Measurements from ENCODE around the gene GPR153. TPM values are rescaled to one million over a fixed set of nuclear protein-coding genes. Genes with fewer than 3 reads are reported as not detected.

The GPR153 gene
- total RNA-seq, 1 experiment from 2014 or later = 98.7 TPM

DNA sequence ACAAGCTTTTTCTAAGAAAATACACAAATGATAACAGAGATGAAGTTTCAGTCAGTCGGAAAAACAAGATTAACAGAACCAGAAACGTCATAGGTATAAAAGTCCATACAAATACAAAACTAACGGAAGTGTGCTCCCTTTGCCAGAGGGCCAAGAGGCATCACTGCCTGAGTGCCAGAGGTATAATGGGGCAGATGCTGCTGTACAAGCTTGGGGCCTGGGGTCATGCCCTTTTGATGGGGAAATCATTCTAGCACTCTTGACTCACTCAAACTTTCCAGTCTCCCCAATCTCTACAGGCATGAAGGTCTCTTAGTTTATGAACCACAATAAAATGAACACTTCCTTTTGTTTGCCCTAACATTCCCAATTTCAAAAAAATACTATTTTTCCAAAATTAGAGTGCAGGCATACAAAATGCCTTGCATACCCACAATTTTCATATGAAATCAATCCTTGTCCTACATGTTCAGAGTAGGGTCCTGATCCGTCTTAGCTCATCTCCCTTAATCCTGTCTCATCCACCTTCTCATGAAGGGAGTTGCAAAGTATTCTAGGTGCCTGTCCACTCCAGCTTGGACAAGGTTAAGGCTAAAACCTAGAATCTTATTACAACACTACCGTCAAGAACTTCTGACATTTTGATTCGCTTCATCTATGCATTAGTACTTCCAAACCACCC lies 63.0 kb downstream of the GPR153 start:
- POLR2A ChIA-PET (ENCODE audit: unreplicated experiment) = interaction anchor here (1.0 kb wide), 1 partner anchor 38 kb away, joined by 3 read pairs; no protein-coding TSS in a partner anchor
- CTCF ChIA-PET = no interaction called here
- peaks cover 41% of the 10 kb centered on the region for H4K20me1 ChIP-seq (ENCODE audit: low read length)
- ATAC-seq (no peak), DNase-seq (no peak)
- H3F3A ChIP-seq (ENCODE audit: low read length, unreplicated experiment) = no peaks in the 10 kb centered on the region
- intact Hi-C loops (cut with micrococcal nuclease) = no loop called here
- H2AFZ ChIP-seq (ENCODE audit: low read length) = no peak overlapping the region
- peak overlapping the region; percentile 84 for H3K4me2 ChIP-seq (ENCODE audit: low read length)
- H3K9me3 ChIP-seq (ENCODE audit: low read length) = no peaks in the 10 kb centered on the region
- peaks cover 21% of the 10 kb centered on the region for H3K4me1 ChIP-seq (ENCODE audit: insufficient read depth, low read length)
- BruUV-seq (replicated peaks) = no TSS peak
- no peak overlapping the region for H3K27ac ChIP-seq (ENCODE audit: low read length)
- no peak for TF ChIP-seq CTCF (conservative IDR thresholded peaks at IDR 0.05; ENCODE audit: low read depth, low read length)
- no peak for TF ChIP-seq EZH2 (IDR thresholded peaks at IDR 0.05; ENCODE audit: low read length, unreplicated experiment)
- no peak for TF ChIP-seq EZH2phosphoT487 (IDR thresholded peaks at IDR 0.05; ENCODE audit: borderline replicate concordance, low read length)
- H3K36me3 ChIP-seq (ENCODE audit: low read depth, low read length) = peaks cover 40% of the 10 kb centered on the region
- no peaks in the 10 kb centered on the region for H3K27me3 ChIP-seq (ENCODE audit: low read length)
- peaks cover 74% of the 10 kb centered on the region for H3K79me2 ChIP-seq (ENCODE audit: low read length)
- peak overlapping the region; percentile 74 for H3K4me3 ChIP-seq (ENCODE audit: low read length)
- H3K9me2 ChIP-seq (replicated peaks; ENCODE audit: low read length) = no peaks in the 10 kb centered on the region
- peak overlapping the region; percentile 98 for H3K9ac ChIP-seq (ENCODE audit: low read length)

Other genes with a start within 250 kb of the GPR153 start
- 26.4 and 28.5 TPM in 2 replicates for gene KCNAB2, start 215.2 kb downstream of the GPR153 start, total RNA-seq (2014; rRNA removed)
- gene CHD5, start 80.8 kb downstream of the GPR153 start, total RNA-seq (2014; rRNA removed) = 0.55 and 2.8 TPM in 2 replicates
- gene RPL22, start 61.5 kb downstream of the GPR153 start, total RNA-seq (2014; rRNA removed) = 283 and 297 TPM in 2 replicates
- gene RNF207, start 55.0 kb downstream of the GPR153 start, total RNA-seq (2014; rRNA removed) = 95.4 and 128 TPM in 2 replicates
- gene ICMT, start 25.1 kb downstream of the GPR153 start, total RNA-seq (2014; rRNA removed) = 210 and 215 TPM in 2 replicates
- not detected in 2 replicates for gene HES3, start 16.9 kb downstream of the GPR153 start, total RNA-seq (2014; rRNA removed)
- 164 and 165 TPM in 2 replicates for gene ACOT7, start 132.7 kb upstream of the GPR153 start, total RNA-seq (2014; rRNA removed)
- 41.0 and 42.9 TPM in 2 replicates for gene HES2, start 158.8 kb upstream of the GPR153 start, total RNA-seq (2014; rRNA removed)
- gene ESPN, start 163.7 kb upstream of the GPR153 start, total RNA-seq (2014; rRNA removed) = 11.1 and 14.1 TPM in 2 replicates
- gene TNFRSF25, start 205.1 kb upstream of the GPR153 start, total RNA-seq (2014; rRNA removed) = 42.5 and 60.1 TPM in 2 replicates
- gene PLEKHG5, start 230.6 kb upstream of the GPR153 start, total RNA-seq (2014; rRNA removed) = 42.8 and 66.1 TPM in 2 replicates